Hematopoietic multipotent progenitor cell treated with erythropoietin and hydrocortisone succinate and interleukin-3 and kit ligand, for 17 days (in vitro differentiated cells): ENCODE results near the gene ADAMTS17.

ENCODE experiments used
- DNase-seq: peaks from one replicate; pipeline ENCODE4 v3.0.0-alpha.2; 2015; ENCODE audit warnings: low spot score

Gene ADAMTS17, protein sequence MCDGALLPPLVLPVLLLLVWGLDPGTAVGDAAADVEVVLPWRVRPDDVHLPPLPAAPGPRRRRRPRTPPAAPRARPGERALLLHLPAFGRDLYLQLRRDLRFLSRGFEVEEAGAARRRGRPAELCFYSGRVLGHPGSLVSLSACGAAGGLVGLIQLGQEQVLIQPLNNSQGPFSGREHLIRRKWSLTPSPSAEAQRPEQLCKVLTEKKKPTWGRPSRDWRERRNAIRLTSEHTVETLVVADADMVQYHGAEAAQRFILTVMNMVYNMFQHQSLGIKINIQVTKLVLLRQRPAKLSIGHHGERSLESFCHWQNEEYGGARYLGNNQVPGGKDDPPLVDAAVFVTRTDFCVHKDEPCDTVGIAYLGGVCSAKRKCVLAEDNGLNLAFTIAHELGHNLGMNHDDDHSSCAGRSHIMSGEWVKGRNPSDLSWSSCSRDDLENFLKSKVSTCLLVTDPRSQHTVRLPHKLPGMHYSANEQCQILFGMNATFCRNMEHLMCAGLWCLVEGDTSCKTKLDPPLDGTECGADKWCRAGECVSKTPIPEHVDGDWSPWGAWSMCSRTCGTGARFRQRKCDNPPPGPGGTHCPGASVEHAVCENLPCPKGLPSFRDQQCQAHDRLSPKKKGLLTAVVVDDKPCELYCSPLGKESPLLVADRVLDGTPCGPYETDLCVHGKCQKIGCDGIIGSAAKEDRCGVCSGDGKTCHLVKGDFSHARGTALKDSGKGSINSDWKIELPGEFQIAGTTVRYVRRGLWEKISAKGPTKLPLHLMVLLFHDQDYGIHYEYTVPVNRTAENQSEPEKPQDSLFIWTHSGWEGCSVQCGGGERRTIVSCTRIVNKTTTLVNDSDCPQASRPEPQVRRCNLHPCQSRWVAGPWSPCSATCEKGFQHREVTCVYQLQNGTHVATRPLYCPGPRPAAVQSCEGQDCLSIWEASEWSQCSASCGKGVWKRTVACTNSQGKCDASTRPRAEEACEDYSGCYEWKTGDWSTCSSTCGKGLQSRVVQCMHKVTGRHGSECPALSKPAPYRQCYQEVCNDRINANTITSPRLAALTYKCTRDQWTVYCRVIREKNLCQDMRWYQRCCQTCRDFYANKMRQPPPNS

DNA sequence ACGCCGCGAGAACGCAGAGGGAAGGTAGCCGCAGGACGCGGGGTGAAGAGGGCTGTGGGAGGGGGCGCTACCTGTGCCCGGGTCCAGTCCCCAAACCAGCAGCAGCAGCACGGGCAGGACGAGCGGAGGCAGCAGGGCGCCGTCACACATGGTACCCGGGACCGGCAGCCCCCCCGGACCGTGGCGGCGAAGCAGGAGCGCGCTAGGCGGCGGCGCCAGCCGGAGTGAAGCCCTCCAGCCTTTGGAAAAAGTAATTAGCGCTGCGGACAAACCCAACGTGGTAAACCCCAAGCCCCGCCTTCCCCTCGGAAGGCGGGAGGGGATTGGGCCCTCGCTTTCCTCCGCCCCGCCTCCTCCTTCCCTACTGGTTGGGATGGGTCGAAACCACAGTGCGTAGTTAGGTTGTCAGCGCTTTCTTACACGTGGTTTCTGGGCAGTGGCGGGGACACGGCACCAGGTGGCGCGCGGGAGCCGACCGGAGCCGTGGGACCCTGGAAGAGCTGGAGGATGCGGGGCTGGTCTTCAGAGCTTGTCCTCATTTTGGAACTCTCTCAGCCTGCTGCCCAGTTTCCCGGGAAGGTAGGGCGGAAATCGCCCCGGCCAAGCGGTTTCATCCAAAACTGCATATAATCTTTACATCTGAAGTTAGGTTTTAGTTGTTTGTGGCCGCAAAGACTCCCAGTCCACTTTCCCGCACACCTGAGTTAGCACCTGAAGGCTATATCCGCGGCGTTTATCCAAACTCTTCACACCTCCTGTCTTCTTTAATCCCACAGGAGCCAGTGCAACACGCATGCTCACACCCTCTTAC, at the start of gene ADAMTS17:
TSS of gene ADAMTS17 (minus strand) at position 226 of the 811 bp plus-strand sequence. CDS start at position 150, 76 bp downstream.
- DNase-seq: peak; percentile 54

DNA sequence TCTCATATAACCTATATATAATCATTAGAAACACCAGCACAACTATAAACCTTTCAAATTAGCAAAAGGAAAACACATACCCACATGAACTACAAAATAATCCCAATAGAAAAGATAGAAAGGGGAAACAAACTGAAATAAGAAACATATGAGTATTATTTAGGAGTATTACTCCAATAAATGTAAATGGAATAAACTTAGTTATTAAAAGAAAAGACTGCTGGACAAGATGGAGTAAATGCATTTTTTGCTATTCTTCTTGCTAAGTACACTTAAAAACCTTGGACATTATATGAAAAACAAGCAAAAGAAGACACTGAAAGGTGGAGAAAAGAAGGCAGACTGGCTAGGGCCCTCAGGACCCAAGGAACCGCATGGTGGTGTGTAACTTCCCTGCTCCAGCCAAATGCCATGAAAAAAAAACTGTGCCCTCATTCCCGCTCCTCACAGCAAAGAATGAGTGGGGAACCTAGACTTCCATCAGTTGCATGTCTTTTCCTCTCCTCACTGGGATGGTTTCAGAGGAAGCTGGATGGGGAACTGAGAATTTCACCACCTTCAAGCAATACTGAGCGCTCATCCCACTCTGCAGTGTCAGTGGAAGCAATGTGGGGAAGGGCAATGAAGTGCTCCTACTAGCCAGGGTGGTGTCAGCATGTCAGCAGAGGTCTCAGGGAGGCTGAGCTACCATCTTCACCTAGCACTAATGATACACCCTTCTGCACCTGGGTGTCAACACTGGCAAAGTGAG, 43.7 kb upstream of the ADAMTS17 start:
- no peak for DNase-seq

DNA sequence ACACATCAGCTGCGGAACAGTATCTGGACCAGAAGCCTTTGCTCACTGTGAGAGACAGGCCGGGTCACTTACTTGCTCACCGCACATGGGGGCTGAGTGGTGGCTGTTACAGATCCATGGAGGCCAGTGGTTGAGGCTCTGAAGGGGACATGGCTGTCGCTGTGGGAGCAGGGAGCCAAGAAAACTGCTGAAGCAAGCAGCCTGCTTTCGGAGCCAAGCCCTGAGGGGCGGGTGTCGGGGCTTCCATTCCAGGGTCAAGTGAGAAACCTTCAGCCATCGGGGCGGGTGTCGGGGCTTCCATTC, 42.3 kb upstream of the ADAMTS17 start:
- DNase-seq: no peak

DNA sequence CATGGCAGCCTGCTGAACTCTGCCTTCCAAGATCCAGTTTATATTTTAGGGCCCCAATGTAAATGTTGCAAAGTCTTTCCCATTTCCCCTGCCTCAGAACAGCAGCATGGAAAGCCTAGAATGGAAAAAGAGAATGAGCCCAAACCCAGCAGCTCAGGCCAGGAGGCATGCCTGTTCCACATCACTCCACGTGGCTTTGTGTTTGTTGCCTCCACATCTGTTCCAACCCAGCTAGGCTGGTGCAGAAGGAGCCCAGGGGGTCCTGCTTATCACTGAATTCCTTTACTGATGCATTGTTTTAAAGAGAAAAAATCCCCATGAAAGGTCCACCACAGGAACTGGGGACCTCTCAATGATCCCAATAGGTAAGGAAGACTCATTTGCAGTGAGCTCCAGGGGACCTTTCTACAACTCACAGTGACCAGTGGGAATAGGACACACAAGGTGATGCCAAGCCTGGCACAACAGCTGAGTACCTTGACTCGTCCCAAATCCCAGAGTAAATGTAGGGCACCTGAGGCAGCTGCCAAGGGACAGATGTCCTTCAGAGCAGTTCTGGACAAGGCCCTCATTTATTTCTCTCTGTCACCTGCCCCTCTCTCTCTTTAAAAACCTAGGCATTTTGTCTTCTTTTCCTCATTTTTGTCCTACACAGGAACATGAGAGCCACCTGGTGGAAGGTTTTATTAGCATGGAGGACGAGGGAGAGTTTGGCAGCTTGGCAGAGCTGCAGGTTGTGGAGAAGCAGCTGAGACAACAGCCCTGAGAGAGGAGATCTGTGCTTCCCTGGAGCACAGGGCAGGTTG, 41.7 kb upstream of the ADAMTS17 start:
- no peak for DNase-seq

DNA sequence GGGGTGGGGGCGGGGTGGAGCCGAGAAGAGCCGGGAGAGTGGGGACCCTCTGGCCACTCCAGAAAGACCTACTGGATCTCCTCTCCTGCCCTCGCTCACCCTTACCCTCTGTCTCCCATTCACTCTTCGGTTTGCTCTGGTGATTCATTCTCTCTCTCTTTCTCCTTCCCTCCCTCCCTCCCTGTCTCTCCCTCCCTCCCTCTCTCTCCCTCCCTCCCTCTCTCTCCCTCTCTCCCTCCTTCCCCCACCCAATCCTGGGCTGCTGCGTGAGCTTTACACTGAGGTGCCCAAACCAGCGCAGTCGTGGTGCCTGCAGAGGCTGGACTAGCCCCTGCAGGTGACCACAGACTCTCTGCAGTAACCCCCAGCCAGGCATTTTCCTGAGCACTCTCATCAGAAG, 32.2 kb upstream of the ADAMTS17 start:
- no peak for DNase-seq

DNA sequence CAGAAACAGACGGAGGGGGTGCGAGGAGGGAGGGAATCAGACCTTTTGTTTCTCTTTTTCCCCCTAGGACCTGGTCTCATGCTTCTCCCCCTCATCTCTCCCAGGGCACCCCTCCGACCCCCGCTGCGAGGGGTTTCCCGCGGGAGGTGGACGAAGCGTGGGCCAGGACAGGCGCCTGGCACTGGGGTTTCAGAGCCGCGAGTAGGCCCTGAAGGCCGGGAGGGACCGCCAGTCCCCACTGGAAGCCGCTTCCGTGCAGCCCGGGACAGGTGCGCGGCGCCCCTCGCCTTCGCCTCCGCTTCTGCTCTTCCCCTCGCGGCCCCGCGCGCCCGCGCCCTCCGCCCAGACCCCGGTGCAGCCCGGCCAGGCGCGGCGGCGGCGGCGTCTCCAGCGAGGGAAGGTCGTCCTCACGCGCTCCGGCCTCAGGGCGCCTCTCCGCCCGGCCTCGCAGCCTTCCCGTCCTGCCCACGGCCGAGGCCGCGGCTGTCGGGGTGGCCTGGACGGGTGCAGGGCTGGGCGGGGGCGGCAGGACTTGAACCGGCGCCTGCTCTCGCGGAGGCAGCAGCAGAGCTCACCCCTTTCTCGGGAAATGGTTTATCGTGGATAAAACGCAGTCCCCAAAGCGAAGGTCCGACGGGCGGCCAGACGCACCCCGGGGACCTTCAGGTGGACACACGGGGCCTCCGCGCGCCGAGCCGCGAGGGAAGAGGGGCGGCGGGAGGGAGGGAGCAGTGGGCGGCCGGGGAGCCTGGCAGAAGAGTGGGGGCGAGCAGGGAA, 31.5 kb upstream of the ADAMTS17 start:
- DNase-seq: no peak

DNA sequence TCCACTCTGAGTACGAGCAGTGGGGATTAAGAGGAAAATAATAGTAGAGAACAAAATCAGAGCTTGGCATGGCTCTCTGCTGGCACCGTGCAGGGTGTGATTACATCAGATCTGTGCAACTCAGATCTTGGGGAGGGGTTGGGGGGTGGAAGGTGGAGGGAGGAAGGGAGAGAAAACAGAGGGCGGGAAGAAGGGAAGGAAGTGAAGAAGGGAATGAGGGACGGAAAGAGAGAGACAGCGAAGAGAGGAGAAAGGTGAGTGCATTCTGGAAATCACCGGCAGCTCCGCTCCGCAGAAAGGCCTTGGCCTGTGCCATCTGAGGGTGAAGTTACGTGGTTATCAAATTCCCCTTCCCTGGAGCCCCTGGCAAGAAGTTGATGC, 31.0 kb upstream of the ADAMTS17 start:
- DNase-seq: no peak

DNA sequence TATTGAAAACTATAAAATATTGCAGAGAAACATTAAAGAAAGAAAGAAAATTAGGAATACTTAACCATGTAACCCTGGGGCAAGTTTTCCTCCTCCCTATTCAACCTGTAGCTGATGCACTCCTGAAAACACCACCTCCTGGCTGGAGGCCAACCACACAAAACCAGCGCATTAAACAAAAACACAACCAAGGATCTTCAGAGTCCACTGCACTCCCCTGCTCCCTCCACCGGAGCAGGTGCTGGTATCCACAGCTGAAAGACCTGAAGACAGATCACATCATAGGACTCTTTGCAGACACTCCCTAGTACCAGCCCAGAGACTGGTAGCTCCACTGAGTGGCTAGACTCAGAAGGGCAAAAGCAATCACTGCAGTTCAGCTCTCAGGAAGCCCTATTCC, 13.6 kb upstream of the ADAMTS17 start:
- DNase-seq: no peak

DNA sequence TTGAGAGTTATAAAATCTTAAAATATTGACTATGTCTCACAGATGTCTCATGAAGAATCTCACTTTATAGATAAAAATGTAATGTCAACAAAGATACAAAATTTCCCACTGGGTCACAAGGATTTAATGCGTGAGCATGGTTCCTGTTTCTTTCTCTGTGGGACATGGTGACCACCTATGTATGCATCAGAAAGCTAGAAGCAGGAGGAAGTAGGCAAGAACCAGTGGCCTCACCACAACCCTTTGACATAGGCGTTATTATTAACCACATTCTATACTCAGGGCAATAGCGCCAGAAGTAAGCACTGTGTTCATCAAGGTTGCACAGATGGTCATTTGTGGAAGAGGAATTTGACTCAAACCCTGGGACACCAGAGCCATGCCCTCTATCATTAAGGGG, 11.7 kb upstream of the ADAMTS17 start:
- no peak for DNase-seq

DNA sequence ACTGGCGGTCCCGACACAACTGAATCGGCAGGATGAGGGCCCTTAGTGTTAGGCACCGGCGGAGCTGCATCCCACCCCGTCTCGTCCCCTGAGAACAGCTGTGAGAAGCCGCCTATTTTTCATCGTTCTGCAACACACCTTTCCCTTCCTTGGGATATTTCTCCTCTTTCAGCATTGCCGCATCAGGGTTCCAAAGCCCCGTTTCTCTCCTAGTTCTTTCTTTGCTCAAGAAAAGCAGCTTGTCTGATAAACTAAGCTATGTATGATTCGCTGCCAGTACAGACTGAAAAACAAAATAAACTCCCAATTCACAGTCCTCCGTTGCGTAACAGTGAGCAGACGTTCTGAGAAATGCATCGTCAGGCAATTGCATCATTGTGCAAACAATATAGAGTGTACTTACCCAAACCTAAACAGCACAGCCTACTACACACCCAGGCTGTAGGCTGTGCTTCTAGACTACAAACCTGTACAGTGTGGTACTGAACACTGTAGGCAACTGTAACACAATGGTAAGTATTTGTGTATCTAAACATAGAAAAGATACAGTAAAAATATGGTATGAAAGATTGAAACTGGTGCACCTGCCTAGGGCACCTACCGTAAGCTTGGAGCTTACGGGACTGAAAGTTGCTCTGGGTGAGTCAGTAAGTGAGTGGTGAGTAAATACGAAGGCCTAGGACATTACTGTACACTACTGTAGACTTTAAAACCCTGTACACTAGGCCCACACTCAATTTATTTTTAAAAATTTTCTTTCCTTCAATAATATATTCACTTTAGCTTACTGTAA, 8.9 kb upstream of the ADAMTS17 start:
- DNase-seq: no peak

DNA sequence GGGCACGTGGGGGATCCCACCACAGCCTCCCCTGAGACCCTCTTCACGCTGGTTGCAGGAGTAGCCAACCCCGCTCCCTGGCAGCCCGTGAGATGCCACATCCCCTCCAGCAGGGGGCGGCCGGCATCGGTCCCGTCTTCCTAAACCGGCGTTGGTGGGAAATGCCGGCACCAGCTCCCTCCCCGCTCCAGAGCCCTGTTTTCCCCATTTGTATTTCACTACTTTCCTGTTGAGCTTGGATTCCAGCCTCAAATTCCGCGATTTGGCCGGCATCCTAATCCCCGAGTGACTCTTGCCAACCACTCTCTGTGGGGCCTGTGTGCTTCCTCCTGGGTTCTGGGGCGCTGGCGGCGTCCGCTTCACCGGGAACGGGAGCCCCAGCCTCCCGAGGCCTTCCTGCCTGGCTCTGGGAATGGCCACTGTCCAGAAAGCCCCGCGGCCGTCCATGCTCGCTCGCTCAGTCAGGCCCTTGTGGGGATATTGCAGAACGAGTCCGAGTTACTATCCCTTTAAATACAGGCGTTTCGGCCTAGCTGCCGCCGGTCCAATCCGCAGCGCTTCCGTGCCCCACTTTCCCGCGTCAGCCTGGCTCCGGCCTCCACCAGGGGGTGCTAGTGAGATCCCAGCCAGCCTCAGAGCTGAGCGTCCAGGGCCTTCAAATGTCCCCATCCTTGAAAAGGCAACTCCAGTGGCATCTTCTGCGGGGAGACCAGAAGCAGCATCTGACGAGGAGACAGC, 8.1 kb upstream of the ADAMTS17 start:
- peak; percentile 51 for DNase-seq

DNA sequence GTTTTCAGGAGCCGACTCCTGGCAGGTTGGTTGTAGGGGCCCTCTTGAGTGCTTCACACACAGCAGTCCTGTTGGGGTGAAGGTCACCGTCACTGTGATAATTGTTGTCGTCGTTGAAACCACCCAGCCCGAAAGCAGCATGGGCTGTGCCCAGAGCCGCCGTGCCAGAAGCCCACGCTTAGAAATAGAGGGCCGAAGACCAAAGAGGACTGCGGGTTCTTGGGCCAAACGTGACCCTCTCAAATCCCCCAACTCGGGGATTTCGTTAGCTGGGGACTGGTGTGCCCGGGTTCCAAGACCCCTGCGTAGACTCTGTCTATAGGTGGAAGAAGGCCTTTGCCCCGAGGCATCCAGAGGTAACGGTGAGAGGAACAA, 7.5 kb upstream of the ADAMTS17 start:
- no peak for DNase-seq

DNA sequence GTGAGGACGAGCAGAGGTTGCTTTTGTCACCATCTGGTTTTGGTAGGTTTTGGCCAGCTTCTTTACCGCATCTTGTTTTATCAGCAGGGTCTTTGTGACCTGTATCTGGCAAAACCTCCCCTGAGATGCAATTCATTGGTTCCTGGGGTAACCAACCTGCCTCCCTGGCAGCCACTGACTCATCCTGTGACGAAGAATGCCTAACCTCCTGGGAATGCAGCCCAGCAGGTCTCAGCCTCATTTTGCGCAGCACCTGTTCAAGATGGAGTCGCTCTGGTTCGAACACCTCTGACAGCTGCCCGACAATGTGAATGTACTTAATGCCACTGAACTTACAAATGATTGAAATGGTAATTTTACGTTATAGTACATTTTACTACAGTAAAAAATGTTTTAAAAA, 6.8 kb upstream of the ADAMTS17 start:
- no peak for DNase-seq

DNA sequence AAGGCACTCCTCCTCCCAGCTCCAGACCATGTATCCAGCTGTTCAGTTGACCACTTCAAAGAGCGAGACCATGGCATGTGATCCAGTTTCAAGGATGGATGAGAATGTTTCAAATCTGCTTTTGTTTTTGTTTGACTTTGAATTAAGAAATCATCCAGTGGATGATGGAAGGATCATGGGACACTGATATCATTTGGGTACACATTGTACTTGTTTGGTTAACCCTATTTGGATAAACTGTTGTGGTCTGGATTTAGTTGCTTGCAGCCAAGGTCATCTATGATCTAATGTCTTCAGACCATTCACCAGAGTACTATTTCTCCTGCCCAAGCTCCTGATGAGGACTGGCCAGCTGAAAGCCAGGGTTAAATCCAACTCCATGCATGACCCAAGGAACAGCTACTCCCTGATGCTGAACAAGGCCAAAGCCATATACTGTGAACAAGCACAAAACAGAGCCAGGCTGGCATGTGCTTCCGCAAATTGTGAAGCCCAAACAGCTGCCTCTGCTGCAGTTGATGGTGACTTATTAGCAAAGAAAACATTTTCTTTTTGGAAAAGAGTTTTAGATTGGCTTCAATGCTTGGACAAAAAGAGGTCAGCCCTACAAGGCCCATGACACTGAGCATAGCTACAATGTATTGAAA, 5.2 kb upstream of the ADAMTS17 start:
- DNase-seq: no peak

DNA sequence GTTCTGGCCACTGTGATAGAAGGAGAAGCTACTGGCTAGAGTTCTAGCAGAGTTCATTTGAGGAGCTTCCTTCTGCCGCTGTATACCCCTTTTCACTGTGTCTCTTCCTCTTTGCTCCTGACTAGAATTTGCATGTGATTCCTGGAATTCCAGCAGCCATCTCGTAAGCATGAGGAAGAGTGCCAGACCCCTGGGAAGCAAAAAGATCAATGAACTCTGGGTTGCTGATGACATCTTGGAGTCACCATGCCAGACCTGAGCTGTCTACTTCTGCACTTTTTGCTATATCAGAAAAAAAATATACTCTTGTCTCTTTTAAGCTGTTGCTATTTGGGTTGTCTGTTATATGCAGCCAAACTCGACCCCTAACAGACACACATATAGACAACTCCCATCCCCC, 3.7 kb upstream of the ADAMTS17 start:
- no peak for DNase-seq

DNA sequence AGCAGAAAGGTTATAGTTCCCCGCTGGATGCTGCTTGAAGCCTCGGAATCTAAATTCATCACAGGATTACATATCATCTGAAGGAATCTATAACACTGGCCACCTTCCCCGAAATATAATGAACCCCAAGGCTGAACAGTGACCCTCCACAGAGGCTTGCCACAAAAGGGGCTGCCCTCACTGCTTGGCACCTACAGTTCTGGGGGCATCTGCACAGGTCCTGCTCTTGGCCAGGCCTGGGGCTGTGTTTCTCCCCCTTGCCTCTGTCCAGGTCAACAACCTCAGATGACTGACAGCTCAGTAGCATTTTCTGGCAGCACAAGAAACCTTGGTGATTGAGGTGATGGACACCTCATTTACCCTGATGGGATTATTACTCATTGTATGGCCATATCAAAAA, 1.5 kb upstream of the ADAMTS17 start:
- DNase-seq: no peak

DNA sequence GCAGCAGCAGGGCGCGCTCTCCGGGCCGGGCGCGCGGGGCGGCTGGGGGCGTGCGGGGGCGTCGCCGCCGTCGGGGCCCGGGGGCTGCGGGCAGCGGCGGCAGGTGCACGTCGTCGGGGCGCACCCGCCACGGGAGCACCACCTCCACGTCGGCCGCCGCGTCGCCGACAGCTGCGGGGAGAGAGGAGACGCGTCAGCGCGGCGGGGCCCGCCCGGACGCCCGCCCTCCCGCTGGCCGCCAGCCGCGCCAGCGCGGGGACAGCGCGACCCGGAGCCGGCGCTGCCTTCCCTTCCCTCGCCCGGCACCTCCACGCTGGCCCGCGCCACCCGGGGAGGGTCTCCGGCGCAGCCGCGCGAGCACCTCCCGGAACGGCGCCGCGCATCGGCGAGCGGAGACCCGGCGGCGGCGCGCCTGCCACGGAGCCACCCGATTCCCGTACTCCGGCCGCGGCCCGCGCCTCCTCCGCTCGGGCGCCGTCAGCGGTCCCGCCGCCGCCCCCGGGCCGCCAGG, 481 bp downstream of the ADAMTS17 start:
- no peak for DNase-seq
